Mesothelial cell of epicardium (in vitro differentiated cells): ENCODE measurements around the gene HLA-DQA1. TPM values are rescaled to one million over a fixed set of nuclear protein-coding genes. Genes with fewer than 3 reads are reported as not detected.

Experiments used
- DNase-seq, 2 experiments: peaks; one replicate each; pipeline ENCODE4 v3.0.0; 2021; ENCODE audit warnings: low spot score in 2 of 2; ENCODE audit not compliant: unreplicated experiment in 2 of 2
- H3K27ac Mint-ChIP-seq: 2 replicates; pipeline ENCODE4 v1.8.0; 2021; ENCODE audit warnings: mixed read lengths
- H3K27me3 Mint-ChIP-seq: 2 replicates; pipeline ENCODE4 v1.8.0; 2021; ENCODE audit warnings: low read depth, mixed read lengths
- H3K36me3 Mint-ChIP-seq: 2 replicates; pipeline ENCODE4 v1.8.0; 2021; ENCODE audit warnings: mixed read lengths
- H3K4me1 Mint-ChIP-seq: 2 replicates; pipeline ENCODE4 v1.8.0; 2021; ENCODE audit warnings: mixed read lengths
- H3K4me3 Mint-ChIP-seq: 2 replicates; pipeline ENCODE4 v1.8.0; 2021; ENCODE audit warnings: mild to moderate bottlenecking, moderate library complexity, mixed read lengths
- H3K9me3 Mint-ChIP-seq: 2 replicates; pipeline ENCODE4 v1.8.0; 2021; ENCODE audit warnings: mixed read lengths
- total RNA-seq: library from RNA; stranded (reverse); gene quantifications from 3 replicates; pipeline ENCODE4 v1.2.1, GENCODE V29; 2021
- TF ChIP-seq, protein P1 (sequence below): fragments of 200-600 bp; sonication (generic); IDR thresholded peaks from one replicate; pipeline ENCODE4 v1.5.0; 2021; ENCODE audit warnings: antibody characterized with exemption; ENCODE audit not compliant: unreplicated experiment

Gene HLA-DQA1
- total RNA-seq, 1 donor from 2014 or later = not detected

DNA sequence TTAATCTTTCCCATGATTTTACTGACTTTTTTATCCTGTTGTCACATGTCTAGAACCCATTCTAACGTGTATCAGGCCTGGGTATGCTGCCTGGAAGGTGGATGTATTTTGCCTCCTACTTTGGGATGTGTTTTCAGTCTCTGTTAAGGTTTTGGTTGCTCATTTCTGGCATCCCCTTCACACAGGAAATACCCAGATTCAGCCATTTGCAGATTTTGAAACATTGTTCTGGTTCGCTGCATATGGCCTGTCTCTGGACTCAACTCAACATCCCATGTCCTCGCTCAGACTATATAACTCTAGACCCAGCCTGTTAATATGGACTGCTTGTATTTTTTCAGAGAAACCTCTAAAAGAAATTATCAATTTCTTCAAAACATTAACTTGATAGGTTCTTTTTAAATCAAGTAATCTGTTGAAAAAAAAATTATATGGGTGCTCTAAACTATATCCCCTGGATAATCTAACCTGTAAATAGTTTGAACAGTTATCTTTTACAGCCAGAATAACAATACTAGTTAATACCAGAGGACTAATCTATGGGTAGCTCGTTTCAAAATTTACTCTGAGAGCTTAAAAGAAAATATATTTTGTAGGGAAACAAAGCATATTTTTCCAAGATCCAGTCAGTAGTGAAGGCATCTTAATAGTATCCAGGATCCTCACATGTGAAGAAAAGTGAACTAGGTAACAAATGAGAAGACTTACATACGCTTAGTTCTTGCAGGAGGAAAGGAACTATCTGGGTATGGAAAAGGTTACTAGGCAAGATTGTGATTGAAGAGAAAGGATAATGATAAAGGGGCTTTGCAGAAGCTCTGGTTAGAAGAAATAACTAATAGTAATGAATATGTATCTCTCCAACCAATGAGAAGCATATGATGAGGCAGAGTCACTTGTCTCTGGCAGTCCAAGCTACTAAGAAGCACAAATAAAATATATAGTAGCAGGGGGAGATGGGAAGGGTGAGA, 52.6 kb downstream of the HLA-DQA1 start:
- Mint-ChIP-seq H3K27ac (no peak overlapping the region), H3K36me3 (no peaks in the 10 kb centered on the region), H3K4me3 (no peak overlapping the region), H3K9me3 (peaks cover 16% of the 10 kb centered on the region), H3K27me3 (peaks cover 13% of the 10 kb centered on the region), H3K4me1 (no peaks in the 10 kb centered on the region)
- TF ChIP-seq, protein P1, sequence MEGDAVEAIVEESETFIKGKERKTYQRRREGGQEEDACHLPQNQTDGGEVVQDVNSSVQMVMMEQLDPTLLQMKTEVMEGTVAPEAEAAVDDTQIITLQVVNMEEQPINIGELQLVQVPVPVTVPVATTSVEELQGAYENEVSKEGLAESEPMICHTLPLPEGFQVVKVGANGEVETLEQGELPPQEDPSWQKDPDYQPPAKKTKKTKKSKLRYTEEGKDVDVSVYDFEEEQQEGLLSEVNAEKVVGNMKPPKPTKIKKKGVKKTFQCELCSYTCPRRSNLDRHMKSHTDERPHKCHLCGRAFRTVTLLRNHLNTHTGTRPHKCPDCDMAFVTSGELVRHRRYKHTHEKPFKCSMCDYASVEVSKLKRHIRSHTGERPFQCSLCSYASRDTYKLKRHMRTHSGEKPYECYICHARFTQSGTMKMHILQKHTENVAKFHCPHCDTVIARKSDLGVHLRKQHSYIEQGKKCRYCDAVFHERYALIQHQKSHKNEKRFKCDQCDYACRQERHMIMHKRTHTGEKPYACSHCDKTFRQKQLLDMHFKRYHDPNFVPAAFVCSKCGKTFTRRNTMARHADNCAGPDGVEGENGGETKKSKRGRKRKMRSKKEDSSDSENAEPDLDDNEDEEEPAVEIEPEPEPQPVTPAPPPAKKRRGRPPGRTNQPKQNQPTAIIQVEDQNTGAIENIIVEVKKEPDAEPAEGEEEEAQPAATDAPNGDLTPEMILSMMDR = no peak
- no peak for DNase-seq

DNA sequence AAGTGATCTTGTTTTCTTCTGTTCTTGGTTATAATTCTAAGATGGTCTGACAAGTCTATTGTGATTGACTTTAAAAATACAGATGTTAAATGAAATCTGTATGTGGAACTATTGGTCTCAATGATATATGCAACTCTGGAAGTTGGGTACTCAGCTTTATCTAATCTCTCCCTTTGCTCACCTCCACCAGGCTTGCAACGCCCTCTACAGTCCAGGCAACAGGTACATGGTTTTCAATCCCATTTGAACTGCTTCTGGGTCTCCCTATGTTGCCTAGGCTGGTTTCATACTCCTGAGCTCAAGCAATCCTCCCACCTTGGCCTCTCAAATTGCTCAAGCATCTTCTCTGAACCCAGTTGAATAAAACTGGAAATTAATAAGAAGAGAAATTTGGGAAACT, 54.8 kb downstream of the HLA-DQA1 start:
- Mint-ChIP-seq H3K4me1 (no peaks in the 10 kb centered on the region), H3K27ac (no peak overlapping the region), H3K4me3 (no peak overlapping the region), H3K9me3 (peaks cover 21% of the 10 kb centered on the region), H3K27me3 (peaks cover 13% of the 10 kb centered on the region), H3K36me3 (no peaks in the 10 kb centered on the region)
- TF ChIP-seq, protein P1 = no peak
- no peak for DNase-seq

Other genes with a start within 250 kb of the HLA-DQA1 start
- not detected in 3 replicates for gene BTNL2, start 230.2 kb upstream of the HLA-DQA1 start, total RNA-seq
- not detected in 3 replicates for gene HLA-DRA, start 197.5 kb upstream of the HLA-DQA1 start, total RNA-seq
- gene HLA-DRB5, start 107.1 kb upstream of the HLA-DQA1 start, total RNA-seq = 0.77 to 1.2 TPM (median 0.87 TPM) in 3 replicates
- 4.5 to 5.4 TPM (median 5.3 TPM) in 3 replicates for gene HLA-DRB1, start 47.6 kb upstream of the HLA-DQA1 start, total RNA-seq
- gene HLA-DQB1, start 29.3 kb downstream of the HLA-DQA1 start, total RNA-seq = 9.0 to 9.8 TPM (median 9.7 TPM) in 3 replicates
- gene HLA-DQA2, start 104.0 kb downstream of the HLA-DQA1 start, total RNA-seq = not detected in 3 replicates
- not detected in 3 replicates for gene HLA-DQB2, start 126.1 kb downstream of the HLA-DQA1 start, total RNA-seq
- gene HLA-DOB, start 179.6 kb downstream of the HLA-DQA1 start, total RNA-seq = 0.35 to 0.52 TPM (median 0.45 TPM) in 3 replicates
- 22.9 to 24.2 TPM (median 23.6 TPM) in 3 replicates for gene TAP2, start 201.3 kb downstream of the HLA-DQA1 start, total RNA-seq
- gene PSMB8, start 206.6 kb downstream of the HLA-DQA1 start, total RNA-seq = 12.3 to 14.2 TPM (median 14.1 TPM) in 3 replicates
- gene TAP1, start 216.3 kb downstream of the HLA-DQA1 start, total RNA-seq = 9.3 to 10.4 TPM (median 10.3 TPM) in 3 replicates
- gene PSMB9, start 216.8 kb downstream of the HLA-DQA1 start, total RNA-seq = 0.81 to 0.82 TPM in 2 of 3 replicates, not detected in the other